Trophoblast cell (in vitro differentiated cells and primary cell): ENCODE results near the gene SLIT1.
A peak's percentile ranks its signal among the peaks of the same experiment; 100 is the strongest.

Experiments used
- DNase-seq, 2 donors: peaks; one replicate each; pipeline ENCODE4 v3.0.0-alpha.2; 2016
- H2AFZ ChIP-seq: 2 replicates; pipeline ENCODE4 v1.6.1; 2013; ENCODE audit warnings: low read length, moderate library complexity, mild to moderate bottlenecking; ENCODE audit not compliant: insufficient read depth, poor library complexity
- H2AK5ac ChIP-seq: 2 replicates; pipeline ENCODE4 v1.6.1; 2013; ENCODE audit warnings: mild to moderate bottlenecking, low read length
- H2BK120ac ChIP-seq: 2 replicates; pipeline ENCODE4 v1.6.1; 2013; ENCODE audit warnings: low read length, mild to moderate bottlenecking, moderate library complexity; ENCODE audit not compliant: insufficient read depth, poor library complexity
- H2BK12ac ChIP-seq: 2 replicates; pipeline ENCODE4 v1.6.1; 2013; ENCODE audit warnings: mild to moderate bottlenecking, low read length, moderate library complexity
- H2BK5ac ChIP-seq: 2 replicates; pipeline ENCODE4 v1.6.1; 2013; ENCODE audit warnings: low read length, low read depth, moderate library complexity, mild to moderate bottlenecking; ENCODE audit not compliant: poor library complexity
- H3K14ac ChIP-seq: 2 replicates; pipeline ENCODE4 v1.6.1; 2013; ENCODE audit warnings: mild to moderate bottlenecking, low read length
- H3K18ac ChIP-seq: 2 replicates; pipeline ENCODE4 v1.6.1; 2013; ENCODE audit warnings: mild to moderate bottlenecking, low read length
- H3K23ac ChIP-seq: 2 replicates; pipeline ENCODE4 v1.6.1; 2013; ENCODE audit warnings: low read length
- H3K27ac ChIP-seq: 2 replicates; pipeline ENCODE4 v1.5.1; 2013; ENCODE audit warnings: low read depth, mild to moderate bottlenecking, inconsistent platforms, low read length, moderate library complexity
- H3K27me3 ChIP-seq: 2 replicates; pipeline ENCODE4 v1.6.1; 2013; ENCODE audit warnings: inconsistent platforms, mild to moderate bottlenecking, low read length, moderate library complexity; ENCODE audit not compliant: insufficient read depth
- H3K36me3 ChIP-seq, 2 experiments: 1 replicate in 1 of 2; 2 replicates in 1 of 2; pipeline ENCODE4 v1.6.1; 2013; ENCODE audit warnings: low read length in 2 of 2, mild to moderate bottlenecking in 2 of 2, moderate library complexity in 1 of 2; ENCODE audit not compliant: insufficient read depth in 2 of 2, control insufficient read depth in 1 of 2
- H3K4ac ChIP-seq: 2 replicates; pipeline ENCODE4 v1.6.1; 2013; ENCODE audit warnings: low read depth, mild to moderate bottlenecking, low read length, moderate library complexity
- H3K4me1 ChIP-seq, 2 experiments: 1 replicate in 1 of 2; 2 replicates in 1 of 2; pipeline ENCODE4 v1.6.1; 2013; ENCODE audit warnings: low read length in 2 of 2, mild to moderate bottlenecking in 2 of 2, moderate library complexity in 1 of 2; ENCODE audit not compliant: insufficient read depth in 2 of 2, control insufficient read depth in 1 of 2
- H3K4me2 ChIP-seq: 2 replicates; pipeline ENCODE4 v1.6.1; 2013; ENCODE audit warnings: inconsistent platforms, mild to moderate bottlenecking, low read length, moderate library complexity
- H3K4me3 ChIP-seq: 2 replicates; pipeline ENCODE4 v1.5.1; 2013; ENCODE audit warnings: mild to moderate bottlenecking, low read depth, low read length, inconsistent platforms
- H3K79me1 ChIP-seq: one replicate; pipeline ENCODE4 v1.6.1; 2013; ENCODE audit warnings: low read length
- H3K79me2 ChIP-seq: 2 replicates; pipeline ENCODE4 v1.6.1; 2013; ENCODE audit warnings: low read length, mild to moderate bottlenecking; ENCODE audit not compliant: control insufficient read depth, insufficient read depth, poor library complexity
- H3K9ac ChIP-seq: 2 replicates; pipeline ENCODE4 v1.6.1; 2013; ENCODE audit warnings: mild to moderate bottlenecking, low read length
- H3K9me3 ChIP-seq: 2 replicates; pipeline ENCODE4 v1.6.1; 2013; ENCODE audit warnings: low read depth, mild to moderate bottlenecking, control low read depth, inconsistent platforms, low read length; ENCODE audit not compliant: insufficient read depth
- H4K12ac ChIP-seq: 2 replicates; pipeline ENCODE4 v1.6.1; 2013; ENCODE audit warnings: low read depth, mild to moderate bottlenecking, low read length, moderate library complexity
- H4K8ac ChIP-seq: 2 replicates; pipeline ENCODE4 v1.6.1; 2013; ENCODE audit warnings: low read depth, mild to moderate bottlenecking, low read length, moderate library complexity
- H4K91ac ChIP-seq: one replicate; pipeline ENCODE4 v1.6.1; 2013; ENCODE audit warnings: low read depth, mild to moderate bottlenecking, low read length, moderate library complexity
- WGBS: extraction: QIAGEN DNeasy Blood & Tissue Kit; methylation state at CpG from one replicate; pipeline ENCODE4 v1.1.7; 2013; ENCODE audit warnings: missing lambda C conversion rate; ENCODE audit not compliant: insufficient read length, insufficient coverage; ENCODE audit errors: extremely low coverage; 5-methylcytosine and 5-hydroxymethylcytosine counted together

Gene SLIT1

DNA sequence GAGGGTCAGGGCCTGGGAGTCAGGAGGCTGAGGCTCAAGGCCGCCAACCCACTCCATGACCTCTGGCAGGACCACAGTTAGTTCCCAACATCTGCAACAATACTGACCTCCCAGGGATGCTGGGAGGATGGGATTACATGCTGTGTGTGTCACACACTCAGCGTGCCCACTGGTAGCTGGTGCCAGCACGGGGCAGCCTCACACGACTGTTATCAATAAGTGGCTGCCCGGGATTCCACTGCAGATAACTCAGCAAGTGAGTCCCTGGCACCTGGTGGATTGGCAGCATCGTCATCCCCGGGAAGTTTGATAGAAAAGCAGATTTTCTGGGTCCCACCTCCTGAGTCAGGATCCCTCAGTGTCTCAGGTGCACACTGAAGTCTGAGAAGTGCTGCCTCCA, 110.3 kb downstream of the SLIT1 start:
- no peak overlapping the region for H2BK120ac ChIP-seq
- no peaks in the 10 kb centered on the region for H3K79me1 ChIP-seq
- no peak overlapping the region for H2AK5ac ChIP-seq

DNA sequence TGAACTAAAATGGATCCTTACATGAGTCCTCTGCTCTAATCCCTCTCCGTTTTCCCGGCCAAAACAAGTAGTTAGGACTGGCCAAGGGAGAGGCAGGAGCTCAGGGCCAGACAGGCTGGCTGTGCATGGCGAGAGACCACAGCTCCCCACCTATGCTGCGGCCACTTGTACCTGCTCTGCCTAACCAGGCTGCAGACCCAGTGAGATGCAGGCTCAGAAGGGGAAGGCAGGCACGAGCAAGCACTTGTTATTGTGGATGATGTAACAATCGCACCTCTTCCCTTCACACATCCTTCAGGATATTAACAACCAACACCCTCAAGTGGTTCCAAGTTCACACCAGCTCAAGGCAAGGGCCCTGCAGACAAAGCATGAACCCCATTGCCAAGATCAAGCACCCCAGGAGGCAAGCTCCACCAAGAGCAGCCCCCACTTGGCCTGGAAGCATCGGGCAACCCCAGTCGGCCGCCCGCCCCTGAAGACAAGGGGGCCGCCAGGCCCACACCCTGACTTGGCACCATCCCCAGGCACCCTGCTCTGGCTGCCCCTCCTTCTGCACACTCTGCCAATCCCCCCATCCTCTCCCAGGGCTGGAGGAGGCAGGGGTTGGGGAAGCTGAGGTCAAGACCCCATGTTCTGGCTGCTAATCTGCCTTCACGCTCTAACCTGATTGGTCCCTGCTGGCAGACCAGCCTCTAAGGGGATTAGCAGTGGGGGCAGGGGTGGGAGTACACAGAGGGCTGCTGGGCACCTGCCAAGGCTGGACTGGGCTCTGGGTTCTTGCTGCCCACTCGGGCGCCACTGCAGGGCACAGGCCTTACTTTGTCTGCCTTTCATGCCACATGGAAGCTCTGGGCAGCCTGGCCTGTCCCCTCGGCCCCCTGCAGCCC, 111.3 kb downstream of the SLIT1 start:
- no peaks in the 10 kb centered on the region for H3K36me3 ChIP-seq
- H3K4me3 ChIP-seq, result no peak overlapping the region
- H2BK12ac ChIP-seq, result no peak overlapping the region
- no peak overlapping the region for H3K23ac ChIP-seq
- no peaks in the 10 kb centered on the region for H3K4me1 ChIP-seq
- H3K4me2 ChIP-seq, result no peak overlapping the region
- no peaks in the 10 kb centered on the region for H3K79me1 ChIP-seq
- H4K91ac ChIP-seq, result no peak overlapping the region
- DNase-seq, result no peak
- no peak overlapping the region for H2BK5ac ChIP-seq
- no peak overlapping the region for H4K8ac ChIP-seq
- no peak overlapping the region for H3K9ac ChIP-seq
- WGBS, result no CpG with 5 or more reads among the region's 15 CpGs
- no peaks in the 10 kb centered on the region for H3K9me3 ChIP-seq
- no peaks in the 10 kb centered on the region for H3K79me2 ChIP-seq
- H2AFZ ChIP-seq, result no peak overlapping the region
- H2BK120ac ChIP-seq, result no peak overlapping the region
- no peak overlapping the region for H2AK5ac ChIP-seq
- H3K27me3 ChIP-seq, result no peaks in the 10 kb centered on the region
- no peak overlapping the region for H3K4ac ChIP-seq
- H3K14ac ChIP-seq, result no peak overlapping the region
- no peak overlapping the region for H4K12ac ChIP-seq
- H3K27ac ChIP-seq, result no peak overlapping the region
- H3K18ac ChIP-seq, result no peak overlapping the region

More for the DNA sequence above, 110.3 kb downstream of the SLIT1 start:
- H3K4ac ChIP-seq, result no peak overlapping the region
- H3K27ac ChIP-seq, result no peak overlapping the region
- DNase-seq, result no peak
- H3K9me3 ChIP-seq, result no peaks in the 10 kb centered on the region
- H4K12ac ChIP-seq, result no peak overlapping the region
- H3K14ac ChIP-seq, result no peak overlapping the region
- H3K4me2 ChIP-seq, result no peak overlapping the region
- no peak overlapping the region for H3K23ac ChIP-seq
- H2BK12ac ChIP-seq, result no peak overlapping the region
- H3K4me3 ChIP-seq, result no peak overlapping the region
- no peak overlapping the region for H3K18ac ChIP-seq
- WGBS, result no CpG with 5 or more reads among the region's 7 CpGs
- no peak overlapping the region for H3K9ac ChIP-seq
- H3K4me1 ChIP-seq, result no peaks in the 10 kb centered on the region
- no peaks in the 10 kb centered on the region for H3K27me3 ChIP-seq
- H2AFZ ChIP-seq, result no peak overlapping the region
- H4K91ac ChIP-seq, result no peak overlapping the region
- no peaks in the 10 kb centered on the region for H3K79me2 ChIP-seq
- no peaks in the 10 kb centered on the region for H3K36me3 ChIP-seq
- H2BK5ac ChIP-seq, result no peak overlapping the region
- no peak overlapping the region for H4K8ac ChIP-seq

DNA sequence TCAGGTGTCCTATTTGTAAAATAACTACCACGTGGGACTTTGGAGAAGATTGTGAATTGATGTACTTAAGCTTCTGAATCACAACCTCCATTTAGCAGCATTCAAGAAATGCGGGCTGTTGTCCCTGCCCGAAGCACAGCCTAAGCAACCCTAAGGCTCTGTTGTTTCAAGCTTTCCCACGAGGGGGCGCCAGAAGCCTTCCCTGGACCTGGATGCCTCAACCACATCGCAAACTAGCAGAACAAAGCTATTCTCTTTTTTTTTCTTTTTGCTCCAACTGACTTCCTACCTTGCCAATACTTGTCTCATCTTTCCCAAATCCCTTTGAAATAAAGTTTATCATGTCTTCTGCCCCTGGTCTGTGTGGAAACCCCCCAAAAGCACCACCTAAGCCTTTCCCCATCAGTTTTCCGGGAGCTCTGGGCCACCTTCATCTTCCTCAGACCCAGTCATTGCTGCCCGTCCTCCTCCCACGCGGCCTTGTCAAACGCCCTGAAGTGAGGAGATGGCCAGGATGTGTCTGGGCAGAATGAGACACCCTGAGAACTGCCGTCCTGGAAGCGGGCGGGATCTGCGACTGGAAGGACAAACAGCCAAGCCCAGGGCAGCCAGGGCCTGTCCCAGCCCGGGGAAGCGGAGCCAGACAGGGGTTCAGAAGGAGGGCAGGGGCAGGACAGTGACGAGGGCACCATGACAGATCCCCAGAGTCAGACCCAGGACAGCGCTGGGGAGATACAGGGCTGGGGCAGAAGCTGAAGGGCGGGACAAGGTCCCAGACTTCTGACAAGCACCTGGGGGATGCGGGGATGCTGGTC, 112.7 kb downstream of the SLIT1 start:
- Histone ChIP-seq H3K36me3 (no peaks in the 10 kb centered on the region), H3K4me2 (no peak overlapping the region), H3K4ac (no peak overlapping the region), H3K9ac (peak overlapping the region; percentile 26), H3K18ac (no peak overlapping the region), H3K79me2 (no peaks in the 10 kb centered on the region), H4K8ac (no peak overlapping the region), H2BK120ac (no peak overlapping the region), H2AK5ac (no peak overlapping the region), H2AFZ (no peak overlapping the region), H4K91ac (no peak overlapping the region), H3K4me3 (no peak overlapping the region), H3K4me1 (no peaks in the 10 kb centered on the region), H2BK5ac (no peak overlapping the region), H4K12ac (no peak overlapping the region), H3K79me1 (no peaks in the 10 kb centered on the region), H2BK12ac (no peak overlapping the region), H3K9me3 (no peaks in the 10 kb centered on the region), H3K14ac (no peak overlapping the region), H3K27me3 (no peaks in the 10 kb centered on the region), H3K27ac (no peak overlapping the region), H3K23ac (no peak overlapping the region)
- WGBS, result no CpG with 5 or more reads among the region's 21 CpGs
- peak; percentile 90 to 96 for DNase-seq

DNA sequence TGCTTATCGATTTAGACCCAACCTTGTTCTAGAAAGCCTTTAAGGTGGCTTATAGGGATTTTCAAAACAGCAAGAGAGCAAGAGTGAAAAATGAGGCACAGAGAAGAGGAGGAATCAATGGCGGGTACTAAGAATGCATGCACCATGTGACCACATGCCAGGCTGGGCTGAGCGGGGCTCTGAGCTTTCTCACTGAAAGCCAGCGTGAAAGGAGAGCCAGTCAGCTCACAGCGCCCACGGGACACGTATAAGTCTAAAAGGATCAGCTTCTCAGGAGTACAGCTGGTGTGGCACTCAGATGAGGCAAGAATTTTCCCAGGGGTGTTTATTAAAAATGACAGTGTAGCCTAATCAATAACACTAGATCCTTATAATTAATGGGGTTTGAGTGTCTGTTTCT, 114.3 kb downstream of the SLIT1 start:
- H3K14ac ChIP-seq, result no peak overlapping the region
- no peak overlapping the region for H4K91ac ChIP-seq
- H3K4me1 ChIP-seq, result no peaks in the 10 kb centered on the region
- H2BK12ac ChIP-seq, result no peak overlapping the region
- no peak overlapping the region for H3K27ac ChIP-seq
- no peak overlapping the region for H2BK120ac ChIP-seq
- H3K79me1 ChIP-seq, result no peaks in the 10 kb centered on the region
- H3K23ac ChIP-seq, result no peak overlapping the region
- H4K8ac ChIP-seq, result no peak overlapping the region
- H3K4me3 ChIP-seq, result no peak overlapping the region
- H3K18ac ChIP-seq, result no peak overlapping the region
- no peak overlapping the region for H2BK5ac ChIP-seq
- no peaks in the 10 kb centered on the region for H3K27me3 ChIP-seq
- no peak overlapping the region for H2AFZ ChIP-seq
- no peak for DNase-seq
- no peaks in the 10 kb centered on the region for H3K36me3 ChIP-seq
- H3K4me2 ChIP-seq, result no peak overlapping the region
- no peak overlapping the region for H2AK5ac ChIP-seq
- no peaks in the 10 kb centered on the region for H3K9me3 ChIP-seq
- WGBS, result no CpG with 5 or more reads among the region's 7 CpGs
- no peak overlapping the region for H3K9ac ChIP-seq
- no peaks in the 10 kb centered on the region for H3K79me2 ChIP-seq
- no peak overlapping the region for H4K12ac ChIP-seq
- no peak overlapping the region for H3K4ac ChIP-seq
